Hepatocyte (in vitro differentiated cells): Measurements from ENCODE around the gene POFUT1. TPM values are rescaled to one million over a fixed set of nuclear protein-coding genes. Genes with fewer than 3 reads are reported as not detected.

Source experiments
- DNase-seq: peaks from one replicate; pipeline ENCODE4 v3.0.0-alpha.2; 2016; ENCODE audit warnings: low spot score
- H2AFZ ChIP-seq: fragments of 200-600 bp; sonication (generic); 2 replicates; pipeline ENCODE4 v1.6.0; 2016; ENCODE audit warnings: antibody characterized with exemption, mild to moderate bottlenecking
- H3K27ac ChIP-seq: fragments of 200-600 bp; sonication (generic); 2 replicates; pipeline ENCODE4 v1.5.1; 2016; ENCODE audit warnings: mild to moderate bottlenecking
- H3K27me3 ChIP-seq: fragments of 200-600 bp; sonication (generic); 2 replicates; pipeline ENCODE4 v1.6.1; 2016
- H3K36me3 ChIP-seq: fragments of 200-600 bp; sonication (generic); replicated peaks from 2 replicates; pipeline ENCODE4 v1.5.1; 2016; ENCODE audit warnings: low read depth; ENCODE audit not compliant: insufficient read depth
- H3K4me1 ChIP-seq: fragments of 200-600 bp; sonication (generic); 2 replicates; pipeline ENCODE4 v1.5.1; 2016; ENCODE audit warnings: mild to moderate bottlenecking, moderate library complexity; ENCODE audit not compliant: insufficient read depth
- H3K4me2 ChIP-seq: fragments of 200-600 bp; sonication (generic); 2 replicates; pipeline ENCODE4 v1.6.0; 2016
- H3K4me3 ChIP-seq: fragments of 200-600 bp; sonication (generic); 2 replicates; pipeline ENCODE4 v1.5.1; 2016; ENCODE audit warnings: mild to moderate bottlenecking
- H3K79me2 ChIP-seq: fragments of 200-600 bp; sonication (generic); 2 replicates; pipeline ENCODE4 v1.6.0; 2017; ENCODE audit warnings: mild to moderate bottlenecking
- H3K9me2 ChIP-seq: fragments of 200-600 bp; sonication (generic); replicated peaks from 2 replicates; pipeline ENCODE4 v1.6.0; 2017; ENCODE audit warnings: mild to moderate bottlenecking; ENCODE audit not compliant: insufficient read depth
- H3K9me3 ChIP-seq: fragments of 200-600 bp; sonication (generic); 2 replicates; pipeline ENCODE4 v1.5.1; 2016; ENCODE audit warnings: low read depth, mild to moderate bottlenecking
- H4K20me1 ChIP-seq: fragments of 200-600 bp; sonication (generic); 2 replicates; pipeline ENCODE4 v1.6.0; 2016; ENCODE audit warnings: mild to moderate bottlenecking; ENCODE audit not compliant: insufficient read depth, poor library complexity, severe bottlenecking
- EZH2 ChIP-seq: fragments of 200-600 bp; sonication (generic); IDR thresholded peaks from 2 replicates; pipeline ENCODE4 v1.6.1; 2016; ENCODE audit warnings: antibody characterized with exemption, mild to moderate bottlenecking, borderline replicate concordance
- EZH2phosphoT487 ChIP-seq: fragments of 200-600 bp; sonication (generic); IDR thresholded peaks from one replicate; pipeline ENCODE4 v1.6.1; 2018; ENCODE audit warnings: antibody characterized with exemption, mild to moderate bottlenecking, low read depth, moderate library complexity; ENCODE audit not compliant: unreplicated experiment, severe bottlenecking
- WGBS: methylation state at CpG from one replicate; pipeline ENCODE4 v1.1.6; 2016; ENCODE audit warnings: low lambda C conversion rate; ENCODE audit errors: missing lambda C conversion rate; 5-methylcytosine and 5-hydroxymethylcytosine counted together
- polyA plus RNA-seq: library from polyadenylated mRNA; unstranded; fragments of >200 nt; fragmentation: Nextera tagmentation; extraction: Ambion mirVana; gene quantifications from 2 replicates; pipeline ENCODE4 v1.2.1, GENCODE V29; 2016
- total RNA-seq: library from RNA; depleted of rRNA; stranded (reverse); fragments of >200 nt; gene quantifications from 2 replicates; pipeline ENCODE4 v1.2.3, GENCODE V29; 2014
- TF ChIP-seq, protein P1 (sequence below): fragments of 200-600 bp; sonication (generic); IDR thresholded peaks from 2 replicates; pipeline ENCODE4 v1.5.1; 2016; ENCODE audit warnings: antibody characterized with exemption, mild to moderate bottlenecking; ENCODE audit not compliant: poor library complexity

POFUT1 gene
- total and polyA plus RNA-seq, 2 experiments from 2014 or later = 42.0 to 81.4 TPM

DNA sequence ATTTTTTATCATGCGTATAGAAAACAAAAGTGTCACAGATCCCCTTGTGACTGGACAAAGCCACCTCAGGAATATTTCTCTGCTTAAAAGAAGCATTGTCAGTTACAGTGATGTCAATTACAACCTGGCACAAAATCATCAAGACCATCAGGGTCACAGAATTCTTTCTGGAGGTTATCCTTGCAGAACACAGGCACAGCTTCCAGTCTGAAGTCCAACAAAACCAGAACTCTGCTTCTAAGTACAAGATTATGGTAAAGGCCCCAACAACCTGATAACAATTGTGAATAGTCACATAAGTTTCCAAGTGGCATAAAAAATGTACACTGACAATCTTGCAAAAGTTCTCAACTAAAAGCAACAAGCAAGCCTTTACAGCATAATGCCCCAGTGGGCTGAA, 21.2 kb upstream of the POFUT1 start:
- no peaks in the 10 kb centered on the region for H3K36me3 ChIP-seq
- H3K4me2 ChIP-seq = peak overlapping the region; percentile 12
- no peaks in the 10 kb centered on the region for H3K9me2 ChIP-seq
- no peaks in the 10 kb centered on the region for H3K27me3 ChIP-seq
- no peak overlapping the region for H3K27ac ChIP-seq
- 100% methylated on average over 1 of the region's 1 CpG for WGBS
- no peak overlapping the region for H3K4me3 ChIP-seq
- DNase-seq = no peak
- H2AFZ ChIP-seq = no peak overlapping the region
- H3K9me3 ChIP-seq = no peaks in the 10 kb centered on the region
- TF ChIP-seq, protein P1, sequence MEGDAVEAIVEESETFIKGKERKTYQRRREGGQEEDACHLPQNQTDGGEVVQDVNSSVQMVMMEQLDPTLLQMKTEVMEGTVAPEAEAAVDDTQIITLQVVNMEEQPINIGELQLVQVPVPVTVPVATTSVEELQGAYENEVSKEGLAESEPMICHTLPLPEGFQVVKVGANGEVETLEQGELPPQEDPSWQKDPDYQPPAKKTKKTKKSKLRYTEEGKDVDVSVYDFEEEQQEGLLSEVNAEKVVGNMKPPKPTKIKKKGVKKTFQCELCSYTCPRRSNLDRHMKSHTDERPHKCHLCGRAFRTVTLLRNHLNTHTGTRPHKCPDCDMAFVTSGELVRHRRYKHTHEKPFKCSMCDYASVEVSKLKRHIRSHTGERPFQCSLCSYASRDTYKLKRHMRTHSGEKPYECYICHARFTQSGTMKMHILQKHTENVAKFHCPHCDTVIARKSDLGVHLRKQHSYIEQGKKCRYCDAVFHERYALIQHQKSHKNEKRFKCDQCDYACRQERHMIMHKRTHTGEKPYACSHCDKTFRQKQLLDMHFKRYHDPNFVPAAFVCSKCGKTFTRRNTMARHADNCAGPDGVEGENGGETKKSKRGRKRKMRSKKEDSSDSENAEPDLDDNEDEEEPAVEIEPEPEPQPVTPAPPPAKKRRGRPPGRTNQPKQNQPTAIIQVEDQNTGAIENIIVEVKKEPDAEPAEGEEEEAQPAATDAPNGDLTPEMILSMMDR = no peak
- TF ChIP-seq EZH2phosphoT487 (no peak), EZH2 (no peak)
- H3K4me1 ChIP-seq = peaks cover 42% of the 10 kb centered on the region
- H3K79me2 ChIP-seq = peaks cover 36% of the 10 kb centered on the region
- H4K20me1 ChIP-seq = no peaks in the 10 kb centered on the region

DNA sequence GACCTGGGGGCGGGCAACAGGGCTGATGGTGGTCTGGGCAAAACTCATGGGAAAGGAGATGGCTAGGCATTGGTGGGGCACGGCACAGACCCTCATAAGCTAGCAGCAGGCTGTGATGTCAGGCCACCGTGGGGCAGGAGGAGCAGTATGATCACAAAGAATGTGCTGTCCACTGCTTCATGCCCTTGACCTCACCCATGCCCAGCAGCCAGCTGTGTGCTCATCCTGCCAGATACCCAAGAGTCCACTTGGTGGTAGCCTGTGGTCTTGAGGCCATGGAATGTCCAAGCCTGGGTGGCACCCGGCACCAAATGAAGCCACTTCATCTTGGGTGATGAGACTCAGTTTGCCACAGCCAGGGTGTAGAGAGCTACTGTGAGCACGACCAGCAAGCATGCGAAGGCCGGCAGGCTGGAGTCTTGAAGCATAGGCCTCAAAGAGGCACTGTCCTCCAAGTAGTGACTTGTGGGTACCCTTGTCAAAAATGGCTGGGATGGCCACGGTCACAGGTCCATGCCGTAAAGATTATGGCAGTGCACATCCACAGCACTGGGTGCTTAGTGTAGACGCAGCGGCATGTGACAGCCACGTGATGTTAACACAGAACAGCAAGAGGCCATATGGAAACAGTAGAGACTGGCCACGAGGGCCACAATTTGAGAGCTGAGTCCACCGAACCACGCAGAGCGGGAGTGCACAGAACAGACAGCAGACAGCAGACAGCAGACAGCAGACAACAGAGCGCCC, 19.1 kb upstream of the POFUT1 start:
- 96% methylated on average over 17 of the region's 17 CpGs for whole genome bisulfite sequencing
- TF ChIP-seq EZH2phosphoT487 (no peak), EZH2 (no peak)
- TF ChIP-seq, protein P1 = no peak
- Histone ChIP-seq H3K27ac (peak overlapping the region; percentile 95), H3K4me2 (peak overlapping the region; percentile 93), H4K20me1 (peaks cover 3% of the 10 kb centered on the region), H3K9me2 (no peaks in the 10 kb centered on the region), H3K4me3 (no peak overlapping the region), H3K4me1 (peaks cover 40% of the 10 kb centered on the region), H3K36me3 (no peaks in the 10 kb centered on the region), H3K9me3 (no peaks in the 10 kb centered on the region), H3K27me3 (no peaks in the 10 kb centered on the region), H3K79me2 (peaks cover 44% of the 10 kb centered on the region), H2AFZ (no peak overlapping the region)
- DNase-seq = no peak

DNA sequence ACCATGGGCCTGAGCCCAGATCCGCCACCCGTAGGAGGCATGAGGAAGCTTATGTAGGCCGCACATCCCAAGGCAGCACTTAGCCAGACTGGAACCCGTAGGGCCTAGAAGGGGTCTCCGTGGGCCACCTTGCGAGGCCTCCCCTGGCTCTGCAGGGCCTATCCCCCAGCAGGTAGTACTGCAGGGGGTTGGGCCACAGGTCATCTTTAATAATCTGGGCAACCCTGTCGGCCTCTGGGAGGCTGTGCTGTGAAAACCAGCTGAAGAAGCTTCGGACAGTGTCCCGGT, 18.6 kb upstream of the POFUT1 start:
- Histone ChIP-seq H3K4me3 (peak overlapping the region; percentile 72), H3K27ac (peak overlapping the region; percentile 95), H3K36me3 (no peaks in the 10 kb centered on the region), H3K4me1 (peaks cover 40% of the 10 kb centered on the region), H4K20me1 (peaks cover 7% of the 10 kb centered on the region), H3K9me3 (no peaks in the 10 kb centered on the region), H2AFZ (peak overlapping the region; percentile 80), H3K79me2 (peaks cover 48% of the 10 kb centered on the region), H3K27me3 (no peaks in the 10 kb centered on the region), H3K4me2 (peak overlapping the region; percentile 93), H3K9me2 (no peaks in the 10 kb centered on the region)
- TF ChIP-seq, protein P1 = no peak
- TF ChIP-seq EZH2 (no peak), EZH2phosphoT487 (no peak)
- WGBS = 97% methylated on average over 9 of the region's 9 CpGs
- DNase-seq = no peak
